Lower leg skin (tissue), 4 donors: ENCODE measurements around the gene ZNF79. TPM values are rescaled to one million over a fixed set of nuclear protein-coding genes. Genes with fewer than 3 reads are reported as not detected.

Source experiments
- DNase-seq, 2 donors: peaks; one replicate each; pipeline ENCODE4 v3.0.0-alpha.2; 2019; ENCODE audit warnings: low spot score in 2 of 2
- H3K4me3 ChIP-seq: fragments of 200-600 bp; sonication (generic); 2 replicates; pipeline ENCODE4 v1.5.1; 2017; ENCODE audit warnings: mild to moderate bottlenecking, low read depth; ENCODE audit not compliant: poor library complexity, severe bottlenecking
- CTCF ChIP-seq, 3 donors: fragments of 450-650 bp; IDR thresholded peaks; one replicate each; pipeline ENCODE4 v1.5.1; 2016; ENCODE audit warnings: antibody characterized with exemption in 3 of 3, mild to moderate bottlenecking in 3 of 3, moderate library complexity in 2 of 3
- POLR2A ChIP-seq, 2 donors: fragments of 450-650 bp; IDR thresholded peaks; one replicate each; pipeline ENCODE4 v1.6.1; 2016 to 2017; ENCODE audit warnings: antibody characterized with exemption in 2 of 2, mild to moderate bottlenecking in 1 of 2, moderate library complexity in 1 of 2
- WGBS, 2 donors: methylation state at CpG; one replicate each; pipeline ENCODE4 v1.1.5; 2018; 5-methylcytosine and 5-hydroxymethylcytosine counted together
- intact Hi-C: fragments of 100-400 bp; cut with DNase I; formaldehyde crosslinking; loops from one replicate; pipeline ENCODE4 v1.15.0; 2023; ENCODE audit warnings: low total_unique reads
- total RNA-seq, 4 donors: library from RNA; depleted of rRNA; stranded (reverse); fragments of >200 nt; gene quantifications; one replicate each; pipeline ENCODE4 v1.1.0, GENCODE V29; 2016

ZNF79 gene
- total RNA-seq, 4 donors from 2014 or later = 9.2 to 12.1 (median 9.8) TPM

- DNase-seq = no peak
- TF ChIP-seq CTCF (IDR thresholded peaks at IDR 0.05) = no peak
- no peak for TF ChIP-seq POLR2A (IDR thresholded peaks at IDR 0.05)
- no peak overlapping the region for H3K4me3 ChIP-seq
- intact Hi-C loops = no loop called here
- WGBS, 2 donors = 90 to 97% methylated on average over 14 of the region's 14 CpGs
Measured at GRCh38 chr9:127399736-127400269, 24.4 kb upstream of the ZNF79 start.

- DNase-seq = no peak
- WGBS, 2 donors = 79 to 90% methylated on average over 16 to 17 of the region's 18 CpGs
- intact Hi-C loops = no loop called here
- no peak overlapping the region for H3K4me3 ChIP-seq
- TF ChIP-seq POLR2A (IDR thresholded peaks at IDR 0.05) (no peak), CTCF (IDR thresholded peaks at IDR 0.05) (no peak)
Measured at GRCh38 chr9:127402401-127403090, 21.6 kb upstream of the ZNF79 start.

- TF ChIP-seq POLR2A (IDR thresholded peaks at IDR 0.05) (no peak), CTCF (IDR thresholded peaks at IDR 0.05) (no peak)
Measured at GRCh38 chr9:127403507-127404192, 20.5 kb upstream of the ZNF79 start.

GRCh38 chr9:127404631-127405030 lies 19.6 kb upstream of the ZNF79 start:
- intact Hi-C loops = no loop called here
- WGBS, 2 donors = 88% methylated on average over 19 to 22 of the region's 23 CpGs

More at GRCh38 chr9:127403507-127404192, 20.5 kb upstream of the ZNF79 start:
- intact Hi-C loops = no loop called here
- DNase-seq = no peak
- 92 to 96% methylated on average over 16 to 22 of the region's 22 CpGs for WGBS, 2 donors
- H3K4me3 ChIP-seq = no peak overlapping the region

More at GRCh38 chr9:127404631-127405030, 19.6 kb upstream of the ZNF79 start:
- TF ChIP-seq CTCF (IDR thresholded peaks at IDR 0.05) (no peak), POLR2A (IDR thresholded peaks at IDR 0.05) (no peak)
- no peak for DNase-seq
- no peak overlapping the region for H3K4me3 ChIP-seq
